ENCODE data around the gene CD70. TPM values are rescaled to one million over a fixed set of nuclear protein-coding genes. Genes with fewer than 3 reads are reported as not detected.

CD70 gene
- total and polyA plus RNA-seq, 2 of the 8 experiments (the other 6 are each of a cell fraction or from before 2014, with no cell fraction given): 1.3 to 12.0 TPM

DNA sequence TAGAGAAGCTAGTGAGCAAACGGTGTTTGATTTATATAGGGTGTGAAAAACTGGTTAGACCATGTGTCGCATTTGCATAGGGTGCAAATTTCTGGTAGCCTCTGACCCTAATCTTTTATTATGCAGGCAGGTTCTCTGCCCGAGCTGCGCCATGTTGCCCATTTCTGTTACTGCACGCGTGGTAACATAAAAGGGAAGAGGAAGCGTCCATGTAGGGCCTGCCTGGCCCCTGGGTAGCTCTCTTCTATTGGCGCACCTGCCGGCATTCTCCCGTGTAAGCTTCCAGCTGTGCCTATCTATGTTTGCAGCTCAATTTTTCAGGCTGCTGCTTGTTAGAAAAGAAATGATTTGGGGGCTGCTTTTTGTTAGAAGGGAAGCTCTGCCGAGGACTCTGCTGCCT is 14.0 kb upstream of the CD70 start (continued):
- TF ChIP-seq, protein P1, sequence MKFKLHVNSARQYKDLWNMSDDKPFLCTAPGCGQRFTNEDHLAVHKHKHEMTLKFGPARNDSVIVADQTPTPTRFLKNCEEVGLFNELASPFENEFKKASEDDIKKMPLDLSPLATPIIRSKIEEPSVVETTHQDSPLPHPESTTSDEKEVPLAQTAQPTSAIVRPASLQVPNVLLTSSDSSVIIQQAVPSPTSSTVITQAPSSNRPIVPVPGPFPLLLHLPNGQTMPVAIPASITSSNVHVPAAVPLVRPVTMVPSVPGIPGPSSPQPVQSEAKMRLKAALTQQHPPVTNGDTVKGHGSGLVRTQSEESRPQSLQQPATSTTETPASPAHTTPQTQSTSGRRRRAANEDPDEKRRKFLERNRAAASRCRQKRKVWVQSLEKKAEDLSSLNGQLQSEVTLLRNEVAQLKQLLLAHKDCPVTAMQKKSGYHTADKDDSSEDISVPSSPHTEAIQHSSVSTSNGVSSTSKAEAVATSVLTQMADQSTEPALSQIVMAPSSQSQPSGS (IDR thresholded peaks at IDR 0.05; ENCODE audit: low read length): no peak
- TF ChIP-seq YY1 (IDR thresholded peaks at IDR 0.05; ENCODE audit: low read depth, low read length): no peak
- TF ChIP-seq TEAD4 (IDR thresholded peaks at IDR 0.05; ENCODE audit: low read depth, low read length): no peak
- no peak for TF ChIP-seq ASH2L (IDR thresholded peaks at IDR 0.05; ENCODE audit: low read length)
- TF ChIP-seq SP4 (IDR thresholded peaks at IDR 0.05; ENCODE audit: low read length): no peak
- TF ChIP-seq HDAC6 (IDR thresholded peaks at IDR 0.05; ENCODE audit: low read depth, low read length): no peak
- TF ChIP-seq RFX5 (IDR thresholded peaks at IDR 0.05; ENCODE audit: borderline replicate concordance, low read depth, low read length): no peak
